K562 (cell line): ENCODE results near the gene WDR27. TPM values are rescaled to one million over a fixed set of nuclear protein-coding genes. Genes with fewer than 3 reads are reported as not detected.

Experiments
- ATAC-seq: fragments of 200-7000 bp; cut with Tn5 transposase; 3 replicates; pipeline ENCODE4 v1.9.1; 2020; ENCODE audit warnings: moderate library complexity
- BruUV-seq: library from RNA; stranded (reverse); fragments of 400-500 nt; replicated peaks from 2 replicates; lab custom pipeline; 2021; lab: Mats Ljungman, UMichigan
- CTCF ChIA-PET: fragments of 300-600 bp; formaldehyde crosslinking; extraction: SDS; loops from one replicate; lab custom pipeline; 2021; ENCODE audit warnings: low intra/inter-chr PET ratio; lab: Yijun Ruan, JAX
- POLR2A ChIA-PET: fragments of 300-600, 350-650 bp; sonication (Branson Sonifier 250); formaldehyde crosslinking; extraction: SDS; loops from one replicate; lab custom pipeline; 2021; ENCODE audit warnings: antibody characterized with exemption, inconsistent platforms; lab: Yijun Ruan, JAX
- DNase-seq, 4 experiments: peaks; one replicate each; pipeline versions ENCODE4 v3.0.0 to v3.0.0-alpha.2; 2011 to 2018; ENCODE audit warnings: low spot score in 3 of 4, mixed read lengths in 3 of 4; ENCODE audit errors: extremely low read depth in 1 of 4
- FAIRE-seq: peaks from 2 replicates; lab custom pipeline; 2011; peaks lifted over from hg19 to GRCh38; lab: Jason Lieb, UNC
- H2AFZ ChIP-seq: 2 replicates; pipeline ENCODE4 v1.6.0; 2011; ENCODE audit warnings: low read depth, low read length, control low read depth, inconsistent platforms
- H3K27ac ChIP-seq: fragments of 200-600 bp; 3 replicates; pipeline ENCODE4 v1.8.0; 2011; ENCODE audit warnings: low read depth, mild to moderate bottlenecking, control low read depth, inconsistent platforms, low read length, moderate library complexity, mixed read lengths; ENCODE audit errors: extremely low read depth
- H3K27me3 ChIP-seq, 2 experiments: fragments of 300-600 bp in 1 of 2; 2 replicates in 1 of 2; 3 replicates in 1 of 2; pipeline versions ENCODE4 v1.6.0 to v1.8.0; 2011; ENCODE audit warnings: inconsistent platforms in 2 of 2, low read length in 2 of 2, mild to moderate bottlenecking in 1 of 2, mixed read lengths in 1 of 2, moderate library complexity in 1 of 2; ENCODE audit not compliant: control insufficient read depth in 2 of 2, insufficient read depth in 2 of 2
- H3K36me3 ChIP-seq: fragments of 300-600 bp; 3 replicates; pipeline ENCODE4 v1.8.0; 2011; ENCODE audit warnings: mild to moderate bottlenecking, low read length, inconsistent platforms; ENCODE audit not compliant: control insufficient read depth, insufficient read depth
- H3K4me1 ChIP-seq, 2 experiments: fragments of 200-600 bp in 1 of 2; replicated peaks in 1 of 2; 2 replicates in 1 of 2; 3 replicates in 1 of 2; pipeline versions ENCODE4 v1.5.1 to v1.8.0; 2011; ENCODE audit warnings: inconsistent platforms in 2 of 2, low read length in 2 of 2, mild to moderate bottlenecking in 1 of 2, mixed read lengths in 1 of 2, moderate library complexity in 1 of 2; ENCODE audit not compliant: control insufficient read depth in 2 of 2, insufficient read depth in 2 of 2
- H3K4me2 ChIP-seq: 2 replicates; pipeline ENCODE4 v1.6.1; 2011; ENCODE audit warnings: low read length, control low read depth, inconsistent platforms, mixed read lengths; ENCODE audit not compliant: insufficient read depth
- H3K4me3 ChIP-seq: fragments of 200-600 bp; sonication (generic), shearing (Covaris generic); 2 replicates; pipeline ENCODE4 v1.5.1; 2016; ENCODE audit warnings: control low read depth, inconsistent platforms
- H3K79me2 ChIP-seq: fragments of 200-600 bp; 3 replicates; pipeline ENCODE4 v1.8.0; 2011; ENCODE audit warnings: low read length, inconsistent platforms; ENCODE audit not compliant: control insufficient read depth, insufficient read depth
- H3K9ac ChIP-seq, 2 experiments: 2 replicates each; pipeline versions ENCODE4 v1.6.0 to v1.6.1; 2011; ENCODE audit warnings: low read depth in 2 of 2, low read length in 2 of 2, control low read depth in 1 of 2, inconsistent platforms in 1 of 2, mild to moderate bottlenecking in 1 of 2, mixed read lengths in 1 of 2; ENCODE audit not compliant: insufficient read depth in 1 of 2
- H3K9me1 ChIP-seq: one replicate; pipeline ENCODE4 v1.6.0; 2011; ENCODE audit warnings: inconsistent platforms, mild to moderate bottlenecking, low read length, moderate library complexity; ENCODE audit not compliant: control insufficient read depth, insufficient read depth
- H3K9me3 ChIP-seq: replicated peaks from 2 replicates; pipeline ENCODE4 v1.5.1; 2011; ENCODE audit warnings: low read depth, low read length, inconsistent platforms; ENCODE audit not compliant: control insufficient read depth, insufficient read depth
- H4K20me1 ChIP-seq: replicated peaks from 2 replicates; pipeline ENCODE4 v1.6.1; 2011; ENCODE audit warnings: low read length, inconsistent platforms, mixed read lengths; ENCODE audit not compliant: control insufficient read depth, insufficient read depth
- HDAC3 ChIP-seq: fragments of 450-650 bp; IDR thresholded peaks from 2 replicates; pipeline ENCODE4 v1.6.1; 2018; ENCODE audit warnings: borderline replicate concordance, mild to moderate bottlenecking, moderate library complexity; ENCODE audit not compliant: partially characterized antibody
- LCOR ChIP-seq: sonication (generic); formaldehyde crosslinking; IDR thresholded peaks from 2 replicates; pipeline ENCODE4 v1.8.0; 2022; ENCODE audit warnings: mild to moderate bottlenecking, missing genetic modification reagents
- MIER1 ChIP-seq: fragments of 450-650 bp; IDR thresholded peaks from 2 replicates; pipeline ENCODE4 v1.6.1; 2016; ENCODE audit warnings: antibody characterized with exemption, mild to moderate bottlenecking, low read depth
- U2AF2 ChIP-seq: fragments of 200-400 bp; formaldehyde crosslinking; optimal IDR thresholded peaks from 2 replicates; pipeline ENCODE3; 2017; ENCODE audit warnings: low read depth, mild to moderate bottlenecking, low read length
- ZBTB8A ChIP-seq: fragments of 450-650 bp; IDR thresholded peaks from 2 replicates; pipeline ENCODE4 v1.6.1; 2018; ENCODE audit warnings: mild to moderate bottlenecking, moderate library complexity; ENCODE audit not compliant: partially characterized antibody
- ZFP1 ChIP-seq: fragments of 450-650 bp; formaldehyde crosslinking; IDR thresholded peaks from 2 replicates; pipeline ENCODE4 v1.4.0; 2020; ENCODE audit warnings: mild to moderate bottlenecking, mixed read lengths
- ZNF589 ChIP-seq: fragments of 200-800 bp; sonication (Bioruptor generic); IDR thresholded peaks from 2 replicates; pipeline ENCODE4 v1.6.1; 2016; ENCODE audit warnings: low read depth, missing genetic modification characterization, missing compliant biosample characterization
- ZNF830 ChIP-seq: fragments of 250-450 bp; sonication (Bioruptor Pico); IDR thresholded peaks from 2 replicates; pipeline ENCODE4 v1.5.0; 2021; ENCODE audit warnings: mild to moderate bottlenecking
- WGBS: fragments of 100-300 bp; shearing (Covaris generic); methylation state at CpG from one replicate; pipeline ENCODE4 v1.1.6; 2016; ENCODE audit warnings: low coverage, mixed read lengths; ENCODE audit not compliant: insufficient coverage; ENCODE audit errors: missing lambda C conversion rate; 5-methylcytosine and 5-hydroxymethylcytosine counted together
- in situ Hi-C: fragments of 300-500 bp; cut with MboI; formaldehyde crosslinking; loops from 4 replicates; pipeline ENCODE4 v1.15.0; 2018; ENCODE audit warnings: inconsistent platforms, mixed read lengths
- intact Hi-C: fragments of 100-400 bp; cut with micrococcal nuclease; formaldehyde crosslinking; loops from 2 replicates; pipeline ENCODE4 v1.14.2; 2022
- polyA plus RNA-seq, 8 experiments: library from polyadenylated mRNA; depleted of rRNA in 4 of 8; stranded (reverse) in 5 of 8; unstranded in 3 of 8; fragments of >200 nt; fragmentation: Nextera tagmentation in 2 of 8; fragmentation: Illumina TruSeq in 1 of 8; extraction: Ambion mirVana in 2 of 8; extraction: Trizol in 1 of 8; gene quantifications; 2 replicates each; pipeline versions ENCODE4 v1.2.1 to v1.2.3, GENCODE V29; 2011 to 2014; ENCODE audit warnings: inconsistent platforms in 1 of 8, missing spikeins in 1 of 8
- total RNA-seq, 7 experiments: library from RNA; depleted of rRNA in 6 of 7; stranded (reverse); fragments of >200 nt in 6 of 7; fragmentation: Illumina TruSeq in 2 of 7; extraction: Trizol in 2 of 7; gene quantifications; 2 replicates each; pipeline versions ENCODE4 v1.2.1 to v1.2.3, GENCODE V29; 2011 to 2021; ENCODE audit warnings: low replicate concordance in 1 of 7
- TF ChIP-seq, protein P1 (sequence below), 2 experiments: fragments of 450-650 bp in 1 of 2; sonication (generic) in 1 of 2; formaldehyde crosslinking in 1 of 2; IDR thresholded peaks in 1 of 2; conservative IDR thresholded peaks in 1 of 2; 2 replicates each; pipeline versions ENCODE4 v1.6.1 to v1.8.1; 2016 to 2023; ENCODE audit warnings: mild to moderate bottlenecking in 2 of 2, moderate library complexity in 2 of 2, inconsistent platforms in 1 of 2, missing genetic modification reagents in 1 of 2
- TF ChIP-seq, protein P2 (sequence below): sonication (generic); formaldehyde crosslinking; IDR thresholded peaks from 2 replicates; pipeline ENCODE4 v1.8.0; 2022; ENCODE audit warnings: missing genetic modification reagents, mild to moderate bottlenecking, borderline replicate concordance
- TF ChIP-seq, protein P3 (sequence below), 2 experiments: fragments of 450-650 bp in 1 of 2; IDR thresholded peaks; 2 replicates each; pipeline ENCODE4 v1.6.1; 2011 to 2017; ENCODE audit warnings: low read depth in 2 of 2, antibody characterized with exemption in 1 of 2, borderline replicate concordance in 1 of 2, low read length in 1 of 2, mild to moderate bottlenecking in 1 of 2, mixed read lengths in 1 of 2; ENCODE audit not compliant: control insufficient read depth in 1 of 2
- TF ChIP-seq, protein P4 (sequence below): fragments of 450-650 bp; IDR thresholded peaks from 2 replicates; pipeline ENCODE4 v1.6.1; 2018; ENCODE audit warnings: mild to moderate bottlenecking, low read depth; ENCODE audit not compliant: partially characterized antibody

WDR27 gene
- total and polyA plus RNA-seq, 9 of the 15 experiments (the other 6 are each of a cell fraction or from before 2014, with no cell fraction given): 4.3 to 77.2 (median 22.7) TPM

DNA sequence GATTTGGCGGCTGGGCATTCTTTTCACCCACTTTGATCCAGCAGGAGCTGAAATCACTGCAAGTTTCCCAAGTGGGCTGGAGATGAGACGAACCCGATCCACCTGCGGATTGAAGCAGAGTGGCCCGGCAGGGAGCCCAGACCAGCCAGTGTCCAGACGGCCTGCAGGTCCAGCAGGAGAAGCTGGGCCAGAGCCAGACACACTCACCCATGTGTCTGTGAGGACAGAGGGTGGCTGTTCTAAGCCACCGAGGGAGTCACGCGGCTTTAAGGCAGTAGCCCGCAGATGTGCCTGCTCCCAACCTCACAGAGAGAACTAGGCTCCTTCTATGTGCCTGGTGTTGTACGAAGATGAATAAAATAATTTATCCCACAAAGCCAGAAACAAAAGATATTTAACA lies 200.7 kb downstream of the WDR27 start:
- Histone ChIP-seq H3K27me3 (peaks cover 24 to 38% of the 10 kb centered on the region in 2 experiments; a peak in 4 of 5 replicates), H2AFZ (no peak overlapping the region), H3K9me3 (no peaks in the 10 kb centered on the region), H3K4me1 (peaks cover 0 to 5% of the 10 kb centered on the region in 2 experiments; a peak in 1 of 5 replicates), H3K9ac (no peak overlapping the region), H4K20me1 (no peaks in the 10 kb centered on the region; the same call in 1 of the 2 replicates), H3K36me3 (no peaks in the 10 kb centered on the region), H3K4me3 (no peak overlapping the region), H3K4me2 (no peak overlapping the region), H3K27ac (no peak overlapping the region), H3K9me1 (no peaks in the 10 kb centered on the region), H3K79me2 (no peaks in the 10 kb centered on the region)
- intact Hi-C loops (no loop called here), in situ Hi-C loops (loop anchor here (10.0 kb wide), 1 partner anchor 516 kb away; no protein-coding TSS in a partner anchor)
- WGBS: 18% methylated on average over 11 of the region's 11 CpGs
- ChIA-PET POLR2A (no interaction called here), CTCF (no interaction called here)
- ATAC-seq (no peak), FAIRE-seq (no peak), DNase-seq (no peak)
- no TSS peak for BruUV-seq
- no peak for TF ChIP-seq LCOR (CRISPR knock-in tag)
- no peak for TF ChIP-seq HDAC3
- TF ChIP-seq, protein P1, sequence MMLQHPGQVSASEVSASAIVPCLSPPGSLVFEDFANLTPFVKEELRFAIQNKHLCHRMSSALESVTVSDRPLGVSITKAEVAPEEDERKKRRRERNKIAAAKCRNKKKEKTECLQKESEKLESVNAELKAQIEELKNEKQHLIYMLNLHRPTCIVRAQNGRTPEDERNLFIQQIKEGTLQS (IDR thresholded peaks at IDR 0.05): no peak
- TF ChIP-seq, protein P1 (CRISPR knock-in tag; conservative IDR thresholded peaks at IDR 0.05): no peak
- TF ChIP-seq ZNF830 (CRISPR knock-in tag): no peak
- TF ChIP-seq, protein P2, sequence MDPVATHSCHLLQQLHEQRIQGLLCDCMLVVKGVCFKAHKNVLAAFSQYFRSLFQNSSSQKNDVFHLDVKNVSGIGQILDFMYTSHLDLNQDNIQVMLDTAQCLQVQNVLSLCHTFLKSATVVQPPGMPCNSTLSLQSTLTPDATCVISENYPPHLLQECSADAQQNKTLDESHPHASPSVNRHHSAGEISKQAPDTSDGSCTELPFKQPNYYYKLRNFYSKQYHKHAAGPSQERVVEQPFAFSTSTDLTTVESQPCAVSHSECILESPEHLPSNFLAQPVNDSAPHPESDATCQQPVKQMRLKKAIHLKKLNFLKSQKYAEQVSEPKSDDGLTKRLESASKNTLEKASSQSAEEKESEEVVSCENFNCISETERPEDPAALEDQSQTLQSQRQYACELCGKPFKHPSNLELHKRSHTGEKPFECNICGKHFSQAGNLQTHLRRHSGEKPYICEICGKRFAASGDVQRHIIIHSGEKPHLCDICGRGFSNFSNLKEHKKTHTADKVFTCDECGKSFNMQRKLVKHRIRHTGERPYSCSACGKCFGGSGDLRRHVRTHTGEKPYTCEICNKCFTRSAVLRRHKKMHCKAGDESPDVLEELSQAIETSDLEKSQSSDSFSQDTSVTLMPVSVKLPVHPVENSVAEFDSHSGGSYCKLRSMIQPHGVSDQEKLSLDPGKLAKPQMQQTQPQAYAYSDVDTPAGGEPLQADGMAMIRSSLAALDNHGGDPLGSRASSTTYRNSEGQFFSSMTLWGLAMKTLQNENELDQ: no peak
- TF ChIP-seq, protein P3, sequence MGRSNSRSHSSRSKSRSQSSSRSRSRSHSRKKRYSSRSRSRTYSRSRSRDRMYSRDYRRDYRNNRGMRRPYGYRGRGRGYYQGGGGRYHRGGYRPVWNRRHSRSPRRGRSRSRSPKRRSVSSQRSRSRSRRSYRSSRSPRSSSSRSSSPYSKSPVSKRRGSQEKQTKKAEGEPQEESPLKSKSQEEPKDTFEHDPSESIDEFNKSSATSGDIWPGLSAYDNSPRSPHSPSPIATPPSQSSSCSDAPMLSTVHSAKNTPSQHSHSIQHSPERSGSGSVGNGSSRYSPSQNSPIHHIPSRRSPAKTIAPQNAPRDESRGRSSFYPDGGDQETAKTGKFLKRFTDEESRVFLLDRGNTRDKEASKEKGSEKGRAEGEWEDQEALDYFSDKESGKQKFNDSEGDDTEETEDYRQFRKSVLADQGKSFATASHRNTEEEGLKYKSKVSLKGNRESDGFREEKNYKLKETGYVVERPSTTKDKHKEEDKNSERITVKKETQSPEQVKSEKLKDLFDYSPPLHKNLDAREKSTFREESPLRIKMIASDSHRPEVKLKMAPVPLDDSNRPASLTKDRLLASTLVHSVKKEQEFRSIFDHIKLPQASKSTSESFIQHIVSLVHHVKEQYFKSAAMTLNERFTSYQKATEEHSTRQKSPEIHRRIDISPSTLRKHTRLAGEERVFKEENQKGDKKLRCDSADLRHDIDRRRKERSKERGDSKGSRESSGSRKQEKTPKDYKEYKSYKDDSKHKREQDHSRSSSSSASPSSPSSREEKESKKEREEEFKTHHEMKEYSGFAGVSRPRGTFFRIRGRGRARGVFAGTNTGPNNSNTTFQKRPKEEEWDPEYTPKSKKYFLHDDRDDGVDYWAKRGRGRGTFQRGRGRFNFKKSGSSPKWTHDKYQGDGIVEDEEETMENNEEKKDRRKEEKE (IDR thresholded peaks at IDR 0.05; ENCODE audit: borderline replicate concordance in 1 of 2, control insufficient read depth in 1 of 2, low read depth in 2 of 2, low read length in 1 of 2): no peak
- no peak for TF ChIP-seq U2AF2
- no peak for TF ChIP-seq ZFP1 (CRISPR knock-in tag)
- TF ChIP-seq MIER1: no peak
- TF ChIP-seq, protein P4, sequence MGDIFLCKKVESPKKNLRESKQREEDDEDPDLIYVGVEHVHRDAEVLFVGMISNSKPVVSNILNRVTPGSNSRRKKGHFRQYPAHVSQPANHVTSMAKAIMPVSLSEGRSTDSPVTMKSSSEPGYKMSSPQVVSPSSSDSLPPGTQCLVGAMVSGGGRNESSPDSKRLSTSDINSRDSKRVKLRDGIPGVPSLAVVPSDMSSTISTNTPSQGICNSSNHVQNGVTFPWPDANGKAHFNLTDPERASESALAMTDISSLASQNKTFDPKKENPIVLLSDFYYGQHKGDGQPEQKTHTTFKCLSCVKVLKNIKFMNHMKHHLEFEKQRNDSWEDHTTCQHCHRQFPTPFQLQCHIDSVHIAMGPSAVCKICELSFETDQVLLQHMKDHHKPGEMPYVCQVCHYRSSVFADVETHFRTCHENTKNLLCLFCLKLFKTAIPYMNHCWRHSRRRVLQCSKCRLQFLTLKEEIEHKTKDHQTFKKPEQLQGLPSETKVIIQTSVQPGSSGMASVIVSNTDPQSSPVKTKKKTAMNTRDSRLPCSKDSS: no peak
- TF ChIP-seq ZNF589: no peak
- no peak for TF ChIP-seq ZBTB8A
